Endothelial cell (in vitro differentiated cells): ENCODE measurements around the gene OXNAD1. TPM values are rescaled to one million over a fixed set of nuclear protein-coding genes. Genes with fewer than 3 reads are reported as not detected.

ENCODE experiments used
- DNase-seq: peaks from one replicate; pipeline ENCODE4 v3.0.0; 2021; ENCODE audit warnings: low spot score
- H3K27ac Mint-ChIP-seq: one replicate; pipeline ENCODE4 v1.8.0; 2021; ENCODE audit warnings: mixed read lengths, inconsistent platforms; ENCODE audit not compliant: unreplicated experiment
- H3K27me3 Mint-ChIP-seq: one replicate; pipeline ENCODE4 v1.8.0; 2021; ENCODE audit warnings: mild to moderate bottlenecking, moderate library complexity, mixed read lengths, inconsistent platforms; ENCODE audit not compliant: unreplicated experiment
- H3K36me3 Mint-ChIP-seq: one replicate; pipeline ENCODE4 v1.8.0; 2021; ENCODE audit warnings: mild to moderate bottlenecking, low read depth, mixed read lengths, inconsistent platforms; ENCODE audit not compliant: unreplicated experiment
- H3K4me1 Mint-ChIP-seq: one replicate; pipeline ENCODE4 v1.8.0; 2021; ENCODE audit warnings: mild to moderate bottlenecking, mixed read lengths, inconsistent platforms; ENCODE audit not compliant: unreplicated experiment
- H3K4me3 Mint-ChIP-seq: one replicate; pipeline ENCODE4 v1.8.0; 2021; ENCODE audit warnings: mild to moderate bottlenecking, mixed read lengths, inconsistent platforms; ENCODE audit not compliant: unreplicated experiment
- H3K9me3 Mint-ChIP-seq: one replicate; pipeline ENCODE4 v1.8.0; 2021; ENCODE audit warnings: mixed read lengths, inconsistent platforms; ENCODE audit not compliant: unreplicated experiment
- total RNA-seq: library from RNA; stranded (reverse); fragmentation: NEBNext Ultra II Directional; extraction: Animal tissue kit (Norgen Biotek cat#: 25700); gene quantifications from one replicate; pipeline ENCODE4 v1.2.1, GENCODE V29; 2021; ENCODE audit not compliant: unreplicated experiment
- TF ChIP-seq, protein P1 (sequence below): fragments of 200-600 bp; sonication (generic); IDR thresholded peaks from one replicate; pipeline ENCODE4 v1.5.0; 2021; ENCODE audit warnings: antibody characterized with exemption; ENCODE audit not compliant: unreplicated experiment

The OXNAD1 gene
- total RNA-seq, 1 donor from 2014 or later, result 10.9 TPM

DNA sequence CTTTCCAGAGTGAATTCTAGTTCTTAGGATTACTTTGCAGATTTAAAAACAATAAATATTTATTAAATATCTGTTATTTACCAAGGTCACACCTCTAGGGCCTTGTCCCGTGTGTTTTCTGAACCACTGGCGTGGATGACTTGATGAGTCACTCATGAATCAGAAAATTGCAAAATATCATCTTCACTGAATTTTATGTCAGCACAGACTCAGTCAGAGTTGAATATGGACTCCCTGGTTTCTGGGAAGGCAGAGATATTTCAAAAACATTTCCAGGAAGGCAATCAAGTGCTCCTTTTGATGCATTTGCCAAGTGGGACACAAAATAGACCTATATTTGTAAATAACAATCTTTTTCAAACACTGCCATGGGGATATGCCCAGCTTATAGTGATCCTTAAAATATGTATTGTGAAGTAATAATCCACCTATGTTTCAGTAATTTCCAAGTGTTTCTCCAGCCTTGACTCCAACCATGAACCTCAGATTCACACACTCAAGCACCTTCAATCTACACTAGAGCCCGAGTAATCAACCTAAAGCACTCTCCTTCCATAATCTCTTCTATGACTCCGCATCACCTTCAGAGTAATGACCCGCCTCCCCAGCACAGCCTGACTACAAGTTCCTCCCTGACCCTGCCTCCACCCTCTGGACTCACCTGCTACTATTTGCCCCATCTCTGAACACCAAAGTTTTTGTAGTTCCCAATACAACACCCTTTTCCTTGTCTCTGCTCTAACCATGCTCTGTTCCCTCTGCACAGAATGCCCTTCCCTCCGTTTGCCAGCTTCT is 24.6 kb upstream of the OXNAD1 start:
- peaks cover 13% of the 10 kb centered on the region for H3K4me1 Mint-ChIP-seq
- H3K36me3 Mint-ChIP-seq, result no peaks in the 10 kb centered on the region
- no peaks in the 10 kb centered on the region for H3K9me3 Mint-ChIP-seq
- H3K27me3 Mint-ChIP-seq, result peaks cover 12% of the 10 kb centered on the region
- no peak for DNase-seq
- TF ChIP-seq, protein P1, sequence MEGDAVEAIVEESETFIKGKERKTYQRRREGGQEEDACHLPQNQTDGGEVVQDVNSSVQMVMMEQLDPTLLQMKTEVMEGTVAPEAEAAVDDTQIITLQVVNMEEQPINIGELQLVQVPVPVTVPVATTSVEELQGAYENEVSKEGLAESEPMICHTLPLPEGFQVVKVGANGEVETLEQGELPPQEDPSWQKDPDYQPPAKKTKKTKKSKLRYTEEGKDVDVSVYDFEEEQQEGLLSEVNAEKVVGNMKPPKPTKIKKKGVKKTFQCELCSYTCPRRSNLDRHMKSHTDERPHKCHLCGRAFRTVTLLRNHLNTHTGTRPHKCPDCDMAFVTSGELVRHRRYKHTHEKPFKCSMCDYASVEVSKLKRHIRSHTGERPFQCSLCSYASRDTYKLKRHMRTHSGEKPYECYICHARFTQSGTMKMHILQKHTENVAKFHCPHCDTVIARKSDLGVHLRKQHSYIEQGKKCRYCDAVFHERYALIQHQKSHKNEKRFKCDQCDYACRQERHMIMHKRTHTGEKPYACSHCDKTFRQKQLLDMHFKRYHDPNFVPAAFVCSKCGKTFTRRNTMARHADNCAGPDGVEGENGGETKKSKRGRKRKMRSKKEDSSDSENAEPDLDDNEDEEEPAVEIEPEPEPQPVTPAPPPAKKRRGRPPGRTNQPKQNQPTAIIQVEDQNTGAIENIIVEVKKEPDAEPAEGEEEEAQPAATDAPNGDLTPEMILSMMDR, result no peak
- H3K27ac Mint-ChIP-seq, result no peak overlapping the region
- no peak overlapping the region for H3K4me3 Mint-ChIP-seq

GRCh38 chr3:16241225-16241624 is 23.8 kb upstream of the OXNAD1 start:
- no peaks in the 10 kb centered on the region for H3K36me3 Mint-ChIP-seq
- no peak for DNase-seq
- H3K4me1 Mint-ChIP-seq, result peaks cover 13% of the 10 kb centered on the region
- TF ChIP-seq, protein P1, result no peak
- H3K27ac Mint-ChIP-seq, result no peak overlapping the region
- H3K4me3 Mint-ChIP-seq, result no peak overlapping the region
- H3K27me3 Mint-ChIP-seq, result peaks cover 12% of the 10 kb centered on the region
- H3K9me3 Mint-ChIP-seq, result no peaks in the 10 kb centered on the region

DNA sequence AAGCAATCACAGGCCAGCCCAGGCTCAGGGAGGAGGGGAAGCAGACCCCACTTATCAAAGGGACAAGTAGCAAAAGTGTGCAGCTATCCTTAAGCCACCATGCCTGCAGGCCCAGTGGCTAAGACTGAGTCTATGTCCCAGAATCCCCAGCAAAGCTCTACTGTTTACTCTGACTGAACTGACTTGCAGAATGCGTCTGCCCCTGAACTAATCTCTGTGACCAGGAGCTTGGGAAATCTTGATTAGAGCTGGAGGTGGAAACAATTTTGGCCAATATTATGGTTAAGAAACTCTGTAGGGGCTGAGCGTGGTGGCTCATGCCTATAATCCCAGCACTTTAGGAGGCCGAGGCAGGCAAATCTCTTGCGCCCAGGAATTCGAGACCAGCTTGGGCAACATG is 22.8 kb upstream of the OXNAD1 start:
- Mint-ChIP-seq H3K27ac (no peak overlapping the region), H3K27me3 (peaks cover 13% of the 10 kb centered on the region), H3K36me3 (no peaks in the 10 kb centered on the region), H3K4me3 (no peak overlapping the region), H3K9me3 (no peaks in the 10 kb centered on the region), H3K4me1 (peaks cover 13% of the 10 kb centered on the region)
- DNase-seq, result no peak
- TF ChIP-seq, protein P1, result no peak

GRCh38 chr3:16243706-16244490 is 21.1 kb upstream of the OXNAD1 start:
- peaks cover 13% of the 10 kb centered on the region for H3K27me3 Mint-ChIP-seq
- H3K4me1 Mint-ChIP-seq, result peaks cover 13% of the 10 kb centered on the region
- no peak overlapping the region for H3K27ac Mint-ChIP-seq
- DNase-seq, result no peak
- no peaks in the 10 kb centered on the region for H3K36me3 Mint-ChIP-seq
- TF ChIP-seq, protein P1, result no peak
- no peaks in the 10 kb centered on the region for H3K9me3 Mint-ChIP-seq
- no peak overlapping the region for H3K4me3 Mint-ChIP-seq

- DNase-seq, result no peak
- Mint-ChIP-seq H3K9me3 (no peaks in the 10 kb centered on the region), H3K27ac (no peak overlapping the region), H3K4me3 (no peak overlapping the region), H3K27me3 (peaks cover 12% of the 10 kb centered on the region), H3K4me1 (peaks cover 13% of the 10 kb centered on the region), H3K36me3 (no peaks in the 10 kb centered on the region)
- TF ChIP-seq, protein P1, result no peak
These were observed 19.4 kb upstream of the OXNAD1 start for GRCh38 chr3:16245609-16246008.
